Bronchial epithelial cell (primary cell): ENCODE results near the gene ELMOD1. TPM values are rescaled to one million over a fixed set of nuclear protein-coding genes. Genes with fewer than 3 reads are reported as not detected.

Source experiments
- DNase-seq: peaks from one replicate; pipeline ENCODE4 v3.0.0-alpha.2; 2010; ENCODE audit warnings: low read depth
- FAIRE-seq: peaks from 2 replicates; lab custom pipeline; 2011; peaks lifted over from hg19 to GRCh38; lab: Jason Lieb, UNC
- H3K27me3 ChIP-seq: 2 replicates; pipeline ENCODE4 v1.5.1; 2011; ENCODE audit warnings: low read length; ENCODE audit not compliant: control insufficient read depth, insufficient read depth
- H3K36me3 ChIP-seq: 2 replicates; pipeline ENCODE4 v1.5.1; 2011; ENCODE audit warnings: low read length; ENCODE audit not compliant: control insufficient read depth, insufficient read depth
- H3K4me3 ChIP-seq: 2 replicates; pipeline ENCODE4 v1.5.1; 2011; ENCODE audit warnings: mild to moderate bottlenecking, low read depth, low read length, control low read depth
- total RNA-seq: library from RNA; depleted of rRNA; stranded (reverse); fragments of >200 nt; gene quantifications from 2 replicates; pipeline ENCODE4 v1.2.1, GENCODE V29; 2014
- TF ChIP-seq, protein P1 (sequence below): IDR thresholded peaks from 2 replicates; pipeline ENCODE4 v1.5.1; 2011; ENCODE audit warnings: mild to moderate bottlenecking, moderate library complexity, low read length, control low read depth, inconsistent platforms; ENCODE audit not compliant: insufficient read depth, severe bottlenecking

ELMOD1 gene
- total RNA-seq, 1 donor from 2014 or later = under 0.01 TPM

DNA sequence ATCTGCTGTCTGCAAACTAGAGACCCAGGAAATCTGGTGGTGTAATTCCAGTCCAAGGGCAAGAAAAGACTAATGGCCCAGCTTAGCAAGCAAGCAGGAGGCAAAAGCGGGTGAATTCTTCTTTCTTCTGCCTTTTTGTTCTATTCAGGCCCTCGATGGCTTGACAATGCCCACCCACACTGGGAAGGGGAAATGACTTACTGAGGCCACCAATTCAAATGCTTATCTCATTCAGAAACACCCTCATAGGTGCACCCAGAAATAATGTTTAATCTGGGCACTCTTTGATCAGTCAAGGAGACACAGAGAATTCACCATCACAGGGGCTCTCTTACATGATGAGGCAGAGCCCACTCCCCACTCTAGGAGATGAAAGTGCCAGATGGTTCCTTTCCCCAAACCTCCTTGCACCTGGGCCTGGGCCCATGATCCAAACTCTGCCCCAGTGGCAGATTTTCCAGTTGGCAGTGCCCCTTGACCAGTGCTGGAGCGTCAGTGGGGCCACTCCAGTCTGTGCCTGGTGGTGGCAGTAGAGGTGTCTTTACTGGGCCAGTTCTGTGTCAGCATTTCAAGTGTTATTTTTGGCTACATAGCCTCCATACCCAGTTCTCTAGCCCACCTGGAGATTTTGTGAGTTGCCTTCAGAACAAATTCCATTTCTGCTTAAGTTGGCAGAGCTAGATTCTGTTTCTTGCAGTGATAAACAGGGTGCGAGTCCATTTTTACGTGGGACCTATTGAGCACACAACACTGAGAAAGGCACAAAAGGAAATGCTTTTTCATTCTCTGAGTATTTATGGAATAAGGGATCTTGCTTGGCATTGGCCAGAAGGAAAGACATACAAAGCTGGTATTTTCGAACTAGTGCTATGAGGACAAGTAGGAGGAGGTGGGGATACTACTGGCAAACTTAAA, 7.5 kb downstream of the ELMOD1 start:
- DNase-seq (peak; percentile 21), FAIRE-seq (no peak)
- peaks cover 5% of the 10 kb centered on the region for H3K27me3 ChIP-seq
- TF ChIP-seq, protein P1, sequence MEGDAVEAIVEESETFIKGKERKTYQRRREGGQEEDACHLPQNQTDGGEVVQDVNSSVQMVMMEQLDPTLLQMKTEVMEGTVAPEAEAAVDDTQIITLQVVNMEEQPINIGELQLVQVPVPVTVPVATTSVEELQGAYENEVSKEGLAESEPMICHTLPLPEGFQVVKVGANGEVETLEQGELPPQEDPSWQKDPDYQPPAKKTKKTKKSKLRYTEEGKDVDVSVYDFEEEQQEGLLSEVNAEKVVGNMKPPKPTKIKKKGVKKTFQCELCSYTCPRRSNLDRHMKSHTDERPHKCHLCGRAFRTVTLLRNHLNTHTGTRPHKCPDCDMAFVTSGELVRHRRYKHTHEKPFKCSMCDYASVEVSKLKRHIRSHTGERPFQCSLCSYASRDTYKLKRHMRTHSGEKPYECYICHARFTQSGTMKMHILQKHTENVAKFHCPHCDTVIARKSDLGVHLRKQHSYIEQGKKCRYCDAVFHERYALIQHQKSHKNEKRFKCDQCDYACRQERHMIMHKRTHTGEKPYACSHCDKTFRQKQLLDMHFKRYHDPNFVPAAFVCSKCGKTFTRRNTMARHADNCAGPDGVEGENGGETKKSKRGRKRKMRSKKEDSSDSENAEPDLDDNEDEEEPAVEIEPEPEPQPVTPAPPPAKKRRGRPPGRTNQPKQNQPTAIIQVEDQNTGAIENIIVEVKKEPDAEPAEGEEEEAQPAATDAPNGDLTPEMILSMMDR = peak; percentile 61
- no peaks in the 10 kb centered on the region for H3K36me3 ChIP-seq
- H3K4me3 ChIP-seq = no peak overlapping the region

DNA sequence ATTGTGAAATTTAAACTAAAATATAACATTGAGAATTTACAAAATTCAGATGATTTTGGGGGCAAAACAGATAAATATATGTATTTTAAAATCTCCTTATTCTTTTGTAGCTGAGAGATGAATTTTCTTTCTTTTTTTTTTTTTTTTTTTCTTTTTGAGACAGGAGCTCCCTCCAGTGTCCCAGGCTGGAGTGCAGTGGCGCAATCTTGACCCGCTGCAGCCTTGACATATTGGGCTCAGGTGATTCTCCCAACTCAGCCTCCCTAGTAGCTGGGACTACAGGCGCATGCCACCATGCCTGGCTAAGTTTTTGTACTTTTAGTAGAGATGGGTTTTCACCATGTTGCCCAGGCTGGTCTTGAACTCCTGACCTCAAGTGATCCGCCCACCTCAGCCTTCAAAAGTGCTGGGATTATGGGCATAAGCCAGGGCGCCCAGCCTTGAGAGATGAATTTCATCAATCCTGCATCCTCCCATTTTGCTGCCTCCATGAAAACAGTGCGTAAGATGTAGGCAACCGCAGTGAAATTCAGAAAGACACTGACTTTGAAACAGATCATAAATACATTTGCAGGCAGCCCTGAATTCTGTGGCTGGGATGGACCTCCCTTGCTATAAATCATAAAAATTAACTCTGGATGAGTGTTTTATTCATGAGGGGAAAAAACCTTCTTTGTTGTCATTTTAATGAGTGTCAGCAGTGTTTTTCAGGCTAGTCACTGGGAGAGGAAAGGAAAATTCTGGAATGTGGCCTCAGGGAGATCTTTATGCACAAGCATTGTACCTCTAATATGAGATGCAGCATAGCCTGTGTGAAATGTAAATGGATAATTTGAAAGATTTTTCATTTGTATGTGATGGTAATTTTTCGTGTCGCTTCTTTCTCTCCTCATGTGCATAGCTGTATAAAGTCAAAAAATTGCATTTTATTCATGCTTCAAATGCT, 14.4 kb downstream of the ELMOD1 start:
- FAIRE-seq (no peak), DNase-seq (no peak)
- H3K4me3 ChIP-seq = no peak overlapping the region
- no peaks in the 10 kb centered on the region for H3K36me3 ChIP-seq
- no peaks in the 10 kb centered on the region for H3K27me3 ChIP-seq
- TF ChIP-seq, protein P1 = no peak

DNA sequence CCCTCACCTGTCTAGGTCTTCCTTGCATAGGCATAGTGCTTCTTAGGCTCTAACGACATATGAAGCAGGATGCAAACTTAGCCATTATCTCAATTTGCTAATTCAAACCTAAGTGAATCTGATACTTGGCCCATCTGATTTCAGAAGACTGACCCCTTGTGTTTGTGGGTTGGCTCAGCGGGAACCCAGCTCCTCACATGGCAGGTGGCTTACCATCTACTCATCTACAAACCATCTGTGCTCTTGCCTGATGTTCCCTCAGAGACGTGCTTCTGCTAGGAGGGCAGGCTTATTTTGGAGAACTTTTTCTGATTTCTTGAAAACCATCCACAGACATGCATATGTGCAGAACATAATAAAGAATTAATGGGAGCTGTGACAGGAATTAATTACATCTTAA, 15.2 kb downstream of the ELMOD1 start:
- TF ChIP-seq, protein P1 = no peak
- Histone ChIP-seq H3K36me3 (no peaks in the 10 kb centered on the region), H3K27me3 (no peaks in the 10 kb centered on the region), H3K4me3 (no peak overlapping the region)
- FAIRE-seq (no peak), DNase-seq (no peak)

DNA sequence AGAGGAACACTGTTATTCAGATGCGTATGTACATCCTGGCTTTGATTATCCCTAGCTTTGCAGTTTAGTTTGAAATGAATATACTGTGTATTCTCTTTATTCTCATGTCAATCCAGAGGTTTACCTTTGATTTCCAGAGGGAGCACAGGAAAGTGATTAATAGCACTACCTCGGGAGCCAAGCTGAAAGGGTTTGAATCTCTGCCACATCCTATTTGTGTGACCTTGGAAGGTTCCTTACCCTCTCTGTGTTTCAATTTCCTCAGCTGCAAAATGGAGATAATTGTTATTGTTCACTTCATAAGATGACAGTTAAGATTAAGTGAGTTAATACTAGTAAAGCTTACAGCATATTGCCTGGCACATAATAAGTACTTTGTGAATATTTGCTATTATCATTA, 17.9 kb downstream of the ELMOD1 start:
- Histone ChIP-seq H3K4me3 (no peak overlapping the region), H3K36me3 (no peaks in the 10 kb centered on the region), H3K27me3 (no peaks in the 10 kb centered on the region)
- DNase-seq (no peak), FAIRE-seq (no peak)
- TF ChIP-seq, protein P1 = no peak

DNA sequence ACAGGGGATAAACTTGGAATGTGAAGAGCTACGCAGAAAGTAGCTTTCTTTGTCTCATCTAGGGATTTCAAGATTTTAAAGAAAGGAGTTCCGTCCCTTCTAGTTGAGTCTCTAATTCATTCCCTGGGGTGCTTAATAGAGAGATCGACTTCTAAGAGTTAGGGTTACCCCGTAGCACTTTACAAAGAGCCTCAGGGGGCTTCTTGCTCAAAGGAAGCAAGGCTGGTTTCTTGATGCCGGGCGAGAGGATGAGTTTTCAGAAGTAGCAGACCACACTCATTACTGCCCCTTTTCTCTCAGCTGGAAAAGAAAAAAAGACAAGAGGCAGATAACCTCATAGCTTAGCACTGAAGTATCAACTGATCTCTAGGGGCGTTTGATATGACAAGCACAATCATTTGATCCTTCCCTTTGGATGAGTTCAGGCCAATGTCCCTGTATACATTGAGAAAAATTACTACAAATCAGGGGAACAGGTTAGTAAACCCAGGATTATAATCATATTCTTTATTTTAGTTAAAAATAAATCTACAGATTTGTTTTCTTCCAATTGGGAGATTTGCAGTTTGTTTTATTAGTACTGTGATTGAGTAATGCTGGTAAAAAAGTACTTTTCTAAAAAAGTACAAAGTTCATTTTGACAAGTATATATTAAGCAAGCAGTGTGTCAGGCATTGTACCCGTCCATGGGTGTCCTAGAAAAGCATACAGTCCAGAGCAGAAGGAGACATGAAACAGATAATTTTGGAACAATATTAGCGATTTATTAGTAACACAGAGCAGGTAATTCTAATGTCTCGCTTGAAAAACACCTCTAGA, 18.7 kb downstream of the ELMOD1 start:
- DNase-seq (no peak), FAIRE-seq (no peak)
- Histone ChIP-seq H3K27me3 (no peaks in the 10 kb centered on the region), H3K4me3 (no peak overlapping the region), H3K36me3 (no peaks in the 10 kb centered on the region)
- TF ChIP-seq, protein P1 = no peak
